Eye (tissue), 1 donor: Measurements from ENCODE around the gene STK39.

ENCODE experiments used
- DNase-seq: peaks from one replicate; pipeline ENCODE4 v3.0.0-alpha.2; 2015

Gene STK39

GRCh38 chr2:167944825-167945659, 302.4 kb downstream of the STK39 start:
- no peak for DNase-seq

- peak; percentile 41 for DNase-seq
Measured at GRCh38 chr2:167943897-167944296, 303.5 kb downstream of the STK39 start.

- no peak for DNase-seq
Measured at GRCh38 chr2:167943368-167943767, 304.0 kb downstream of the STK39 start.

- DNase-seq, result peak; percentile 42
Measured at GRCh38 chr2:167942366-167943081, 304.9 kb downstream of the STK39 start.

- no peak for DNase-seq
Measured at GRCh38 chr2:167941604-167942003, 305.8 kb downstream of the STK39 start.

- no peak for DNase-seq
Measured at GRCh38 chr2:167940734-167941507, 306.5 kb downstream of the STK39 start.

- DNase-seq, result peak; percentile 45
Measured at GRCh38 chr2:167940346-167940725, 307.1 kb downstream of the STK39 start.

GRCh38 chr2:167939514-167940345, 307.7 kb downstream of the STK39 start:
- DNase-seq, result no peak

- no peak for DNase-seq
Measured at GRCh38 chr2:167937403-167937802, 310.0 kb downstream of the STK39 start.

GRCh38 chr2:167935803-167936110, 311.6 kb downstream of the STK39 start:
- no peak for DNase-seq

- no peak for DNase-seq
Measured at GRCh38 chr2:167933097-167933814, 314.1 kb downstream of the STK39 start.

- DNase-seq, result no peak
Measured at GRCh38 chr2:167932123-167932693, 315.2 kb downstream of the STK39 start.

- peak; percentile 74 for DNase-seq
Measured at GRCh38 chr2:167929484-167929883, 317.9 kb downstream of the STK39 start.

GRCh38 chr2:167928434-167928833, 319.0 kb downstream of the STK39 start:
- DNase-seq, result no peak

GRCh38 chr2:167925758-167926157, 321.6 kb downstream of the STK39 start:
- no peak for DNase-seq

GRCh38 chr2:167924556-167924955, 322.8 kb downstream of the STK39 start:
- no peak for DNase-seq

- no peak for DNase-seq
Measured at GRCh38 chr2:167916756-167917155, 330.6 kb downstream of the STK39 start.

GRCh38 chr2:167914969-167915368, 332.4 kb downstream of the STK39 start:
- DNase-seq, result no peak

GRCh38 chr2:167908786-167909185, 338.6 kb downstream of the STK39 start:
- DNase-seq, result no peak

GRCh38 chr2:167905668-167906067, 341.7 kb downstream of the STK39 start:
- no peak for DNase-seq
